Measurements from ENCODE around the gene TBC1D30. TPM values are rescaled to one million over a fixed set of nuclear protein-coding genes. Genes with fewer than 3 reads are reported as not detected.

TBC1D30 gene
- total and polyA plus RNA-seq, 9 of the 15 experiments (the other 6 are each of a cell fraction or from before 2014, with no cell fraction given): 0.07 to 0.55 (median 0.20) TPM; not detected in 1

DNA sequence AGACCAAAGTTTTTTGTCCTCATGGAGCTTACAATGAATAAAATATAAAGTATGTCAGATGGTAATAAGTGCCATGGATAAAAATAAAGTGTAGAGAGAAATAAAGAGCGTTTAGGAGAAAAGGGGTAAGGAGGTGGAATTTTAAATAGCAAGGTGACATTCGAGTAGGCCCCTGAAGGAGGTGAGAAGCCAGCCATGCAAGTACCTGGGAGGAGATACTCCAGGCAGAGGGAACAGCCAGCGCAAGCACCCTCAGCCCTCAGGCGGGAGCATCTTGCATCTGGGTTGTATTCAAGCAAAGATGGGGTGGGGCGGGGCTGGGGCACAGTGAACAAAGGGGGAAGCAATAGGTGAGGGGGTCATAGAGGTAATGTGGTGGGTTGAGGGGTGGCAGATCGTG, 4.3 kb downstream of the TBC1D30 start (continued):
- TF ChIP-seq, protein P1, sequence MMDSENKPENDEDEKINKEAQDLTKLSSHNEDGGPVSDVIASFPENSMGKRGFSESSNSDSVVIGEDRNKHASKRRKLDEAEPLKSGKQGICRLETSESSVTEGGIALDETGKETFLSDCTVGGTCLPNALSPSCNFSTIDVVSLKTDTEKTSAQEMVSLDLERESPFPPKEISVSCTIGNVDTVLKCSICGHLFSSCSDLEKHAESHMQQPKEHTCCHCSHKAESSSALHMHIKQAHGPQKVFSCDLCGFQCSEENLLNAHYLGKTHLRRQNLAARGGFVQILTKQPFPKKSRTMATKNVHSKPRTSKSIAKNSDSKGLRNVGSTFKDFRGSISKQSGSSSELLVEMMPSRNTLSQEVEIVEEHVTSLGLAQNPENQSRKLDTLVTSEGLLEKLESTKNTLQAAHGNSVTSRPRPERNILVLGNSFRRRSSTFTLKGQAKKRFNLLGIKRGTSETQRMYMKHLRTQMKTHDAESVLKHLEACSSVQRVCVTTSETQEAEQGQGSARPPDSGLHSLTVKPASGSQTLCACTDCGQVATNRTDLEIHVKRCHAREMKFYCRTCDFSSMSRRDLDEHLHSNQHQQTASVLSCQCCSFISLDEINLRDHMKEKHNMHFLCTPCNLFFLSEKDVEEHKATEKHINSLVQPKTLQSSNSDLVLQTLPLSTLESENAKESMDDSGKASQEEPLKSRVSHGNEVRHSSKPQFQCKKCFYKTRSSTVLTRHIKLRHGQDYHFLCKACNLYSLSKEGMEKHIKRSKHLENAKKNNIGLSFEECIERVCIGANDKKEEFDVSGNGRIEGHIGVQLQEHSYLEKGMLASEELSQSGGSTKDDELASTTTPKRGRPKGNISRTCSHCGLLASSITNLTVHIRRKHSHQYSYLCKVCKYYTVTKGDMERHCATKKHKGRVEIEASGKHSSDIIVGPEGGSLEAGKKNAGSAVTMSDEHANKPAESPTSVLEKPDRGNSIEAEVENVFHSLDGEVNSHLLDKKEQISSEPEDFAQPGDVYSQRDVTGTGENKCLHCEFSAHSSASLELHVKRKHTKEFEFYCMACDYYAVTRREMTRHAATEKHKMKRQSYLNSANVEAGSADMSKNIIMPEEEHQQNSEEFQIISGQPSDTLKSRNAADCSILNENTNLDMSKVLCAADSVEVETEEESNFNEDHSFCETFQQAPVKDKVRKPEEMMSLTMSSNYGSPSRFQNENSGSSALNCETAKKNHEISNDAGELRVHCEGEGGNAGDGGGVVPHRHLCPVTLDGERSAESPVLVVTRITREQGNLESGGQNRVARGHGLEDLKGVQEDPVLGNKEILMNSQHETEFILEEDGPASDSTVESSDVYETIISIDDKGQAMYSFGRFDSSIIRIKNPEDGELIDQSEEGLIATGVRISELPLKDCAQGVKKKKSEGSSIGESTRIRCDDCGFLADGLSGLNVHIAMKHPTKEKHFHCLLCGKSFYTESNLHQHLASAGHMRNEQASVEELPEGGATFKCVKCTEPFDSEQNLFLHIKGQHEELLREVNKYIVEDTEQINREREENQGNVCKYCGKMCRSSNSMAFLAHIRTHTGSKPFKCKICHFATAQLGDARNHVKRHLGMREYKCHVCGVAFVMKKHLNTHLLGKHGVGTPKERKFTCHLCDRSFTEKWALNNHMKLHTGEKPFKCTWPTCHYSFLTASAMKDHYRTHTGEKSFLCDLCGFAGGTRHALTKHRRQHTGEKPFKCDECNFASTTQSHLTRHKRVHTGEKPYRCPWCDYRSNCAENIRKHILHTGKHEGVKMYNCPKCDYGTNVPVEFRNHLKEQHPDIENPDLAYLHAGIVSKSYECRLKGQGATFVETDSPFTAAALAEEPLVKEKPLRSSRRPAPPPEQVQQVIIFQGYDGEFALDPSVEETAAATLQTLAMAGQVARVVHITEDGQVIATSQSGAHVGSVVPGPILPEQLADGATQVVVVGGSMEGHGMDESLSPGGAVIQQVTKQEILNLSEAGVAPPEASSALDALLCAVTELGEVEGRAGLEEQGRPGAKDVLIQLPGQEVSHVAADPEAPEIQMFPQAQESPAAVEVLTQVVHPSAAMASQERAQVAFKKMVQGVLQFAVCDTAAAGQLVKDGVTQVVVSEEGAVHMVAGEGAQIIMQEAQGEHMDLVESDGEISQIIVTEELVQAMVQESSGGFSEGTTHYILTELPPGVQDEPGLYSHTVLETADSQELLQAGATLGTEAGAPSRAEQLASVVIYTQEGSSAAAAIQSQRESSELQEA (IDR thresholded peaks at IDR 0.05; ENCODE audit: low read depth): no peak
- TF ChIP-seq ZNF124 (CRISPR knock-in tag; IDR thresholded peaks at IDR 0.05): no peak
- no peak for TF ChIP-seq ZNF174 (CRISPR knock-in tag; IDR thresholded peaks at IDR 0.05)
- TF ChIP-seq ZNF239 (CRISPR knock-in tag; IDR thresholded peaks at IDR 0.05): no peak
